ENCODE data around the gene JAKMIP2.
"Not testable (repeated sequence)": the region's sequence is repeated elsewhere in the genome, so short reads cannot be mapped to it uniquely, and the experiment has no call there.

Gene JAKMIP2

DNA sequence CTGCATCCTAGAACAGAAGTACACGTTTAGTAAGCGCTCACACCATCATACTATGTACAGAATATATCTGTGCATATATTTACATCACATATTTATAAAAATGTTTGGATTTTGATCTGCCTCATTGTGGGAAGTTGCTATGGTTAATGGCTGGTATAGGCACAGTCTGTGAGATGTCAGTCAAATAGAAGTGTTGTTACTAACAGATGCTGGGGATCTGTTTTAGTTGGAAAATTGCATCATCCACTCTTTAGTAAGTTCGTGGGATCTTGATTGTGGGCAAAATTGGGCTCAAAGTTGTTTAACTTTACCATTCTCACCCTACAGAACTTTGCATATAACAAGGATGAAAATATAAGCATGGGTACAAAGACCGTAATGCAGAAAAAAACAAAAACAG, 196.3 kb downstream of the JAKMIP2 start:
- no peak for DNase-seq

DNA sequence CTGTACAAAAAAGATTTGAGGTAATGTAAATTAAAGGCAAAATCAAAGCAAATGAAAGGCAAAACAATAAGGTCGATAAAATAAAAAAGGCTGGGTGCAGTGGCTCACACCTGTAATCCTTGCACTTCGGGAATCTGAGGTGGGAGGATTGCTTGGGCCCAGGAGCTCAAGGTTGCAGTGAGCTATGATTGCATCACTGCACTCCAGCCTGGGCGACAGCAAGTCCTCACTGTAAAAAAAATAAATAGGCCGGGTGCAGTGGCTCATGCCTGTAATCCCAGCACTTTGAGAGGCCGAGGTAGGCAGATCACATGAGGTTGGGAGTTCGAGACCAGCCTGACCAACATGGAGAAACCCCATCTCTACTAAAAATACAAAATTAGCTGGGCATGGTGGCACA, 200.3 kb downstream of the JAKMIP2 start:
- DNase-seq: not testable (repeated sequence)

DNA sequence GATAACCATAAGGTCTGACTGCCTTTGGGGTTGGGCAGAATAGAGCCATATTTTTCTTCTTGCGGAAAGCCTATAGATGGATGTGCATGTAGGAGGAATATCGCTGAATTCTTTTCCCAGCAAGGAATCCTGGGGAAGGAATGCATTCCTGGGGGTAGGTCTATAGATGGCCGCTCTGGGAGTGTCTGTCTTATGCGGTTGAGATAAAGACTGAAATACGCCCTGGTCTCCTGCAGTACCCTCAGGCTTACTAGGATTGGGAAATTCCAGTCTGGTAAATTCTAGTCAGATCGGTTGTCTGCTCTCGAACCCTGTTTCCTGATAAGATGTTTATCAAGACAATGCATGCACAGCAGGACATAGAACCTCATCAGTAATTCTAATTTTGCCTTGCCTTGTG, 202.1 kb downstream of the JAKMIP2 start:
- DNase-seq: not testable (repeated sequence)

DNA sequence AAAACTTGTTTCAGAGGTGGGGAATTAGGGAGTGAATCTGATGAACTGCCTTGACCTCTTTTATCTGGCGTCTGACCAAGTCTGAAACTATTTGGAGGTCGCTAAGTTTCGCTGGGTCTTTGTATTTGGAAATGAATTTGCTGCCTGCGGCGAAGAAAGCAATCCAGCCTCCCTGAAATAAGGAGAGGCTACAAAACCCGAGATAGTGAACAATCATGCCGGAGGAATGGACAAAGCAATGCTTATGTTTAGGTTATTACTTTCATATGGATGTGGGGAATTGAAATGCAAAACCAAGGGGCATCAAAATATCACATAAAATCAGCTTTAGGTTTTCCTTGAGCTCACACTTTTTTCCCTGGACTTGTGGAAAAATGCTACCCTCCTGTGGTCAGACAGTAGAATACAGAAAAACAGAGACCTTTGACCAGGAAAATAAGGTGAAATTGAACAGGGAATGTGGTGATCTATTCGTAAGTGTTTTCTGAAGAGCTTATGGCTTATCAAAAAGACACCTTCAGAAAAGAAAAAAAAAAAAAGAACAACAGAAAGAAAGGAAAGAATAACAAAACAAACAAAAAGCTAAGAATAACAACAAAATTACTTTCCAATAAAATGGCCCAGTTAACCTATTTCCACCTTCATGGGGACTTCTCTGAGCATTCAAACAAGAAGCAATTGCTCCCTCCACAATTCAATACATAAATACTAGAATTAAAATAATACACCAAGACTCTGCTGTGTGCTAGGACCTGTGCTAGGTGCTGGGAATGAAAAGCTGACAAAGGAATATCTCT, 204.1 kb downstream of the JAKMIP2 start:
- DNase-seq: peak; percentile 49

DNA sequence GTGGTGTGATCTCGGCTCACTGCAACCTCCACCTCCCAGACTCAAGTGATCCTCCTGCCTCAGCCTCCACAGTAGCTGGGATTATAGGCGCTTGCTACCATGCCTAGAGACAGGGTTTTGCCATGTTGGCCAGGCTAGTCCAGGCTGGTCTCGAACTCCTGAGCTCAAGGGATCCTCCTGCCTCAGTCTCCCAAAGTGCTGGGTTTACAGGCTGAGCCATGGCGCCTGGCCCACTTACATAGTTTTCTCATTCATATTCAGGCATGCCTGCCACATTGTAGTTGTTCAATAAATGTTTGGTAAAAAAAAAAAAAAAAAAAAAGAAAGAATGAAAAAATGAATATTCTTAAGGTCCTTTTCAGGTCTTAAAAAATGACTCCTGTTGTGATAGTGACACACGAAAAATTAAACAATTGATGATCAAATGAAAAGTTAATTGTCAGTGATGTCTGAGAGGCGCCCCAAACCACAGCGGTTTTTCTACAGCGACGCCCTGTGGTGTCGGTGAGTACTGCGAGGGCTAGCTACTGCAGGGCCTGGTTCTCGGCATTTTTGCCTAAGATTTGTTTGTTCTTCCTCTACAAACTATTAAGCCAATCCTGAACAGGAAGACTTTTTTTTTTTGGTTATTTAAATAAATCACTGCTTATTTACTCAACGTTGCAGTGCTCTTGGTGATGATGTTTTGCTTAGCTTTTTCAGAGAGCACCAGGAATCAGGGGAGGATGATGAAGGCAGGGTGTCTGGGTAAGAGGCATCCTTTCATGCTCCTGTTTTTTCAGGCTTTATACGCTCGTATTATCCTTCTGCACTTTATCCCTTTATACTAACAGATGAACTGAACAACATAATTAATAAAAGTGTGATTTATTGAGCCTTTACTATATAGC, 205.6 kb downstream of the JAKMIP2 start:
- peak; percentile 1 for DNase-seq

DNA sequence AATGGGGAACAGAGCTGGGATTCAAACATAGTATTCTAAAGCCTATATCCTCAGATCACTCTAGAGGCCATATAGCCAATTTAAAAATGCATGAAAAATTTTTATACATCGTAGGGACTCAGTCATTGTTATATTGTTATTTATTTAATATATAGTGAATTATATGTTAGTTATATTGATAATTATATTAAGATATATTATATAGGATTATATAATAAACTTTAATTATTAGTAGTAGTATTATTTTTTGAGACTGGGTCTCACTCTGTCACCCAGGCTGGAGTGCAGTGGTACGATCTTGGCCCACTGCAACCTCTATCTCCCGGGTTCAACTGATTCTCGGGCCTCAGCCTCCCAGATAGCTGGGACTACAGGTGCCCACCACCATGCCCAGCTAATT, 206.9 kb downstream of the JAKMIP2 start:
- DNase-seq: no peak

DNA sequence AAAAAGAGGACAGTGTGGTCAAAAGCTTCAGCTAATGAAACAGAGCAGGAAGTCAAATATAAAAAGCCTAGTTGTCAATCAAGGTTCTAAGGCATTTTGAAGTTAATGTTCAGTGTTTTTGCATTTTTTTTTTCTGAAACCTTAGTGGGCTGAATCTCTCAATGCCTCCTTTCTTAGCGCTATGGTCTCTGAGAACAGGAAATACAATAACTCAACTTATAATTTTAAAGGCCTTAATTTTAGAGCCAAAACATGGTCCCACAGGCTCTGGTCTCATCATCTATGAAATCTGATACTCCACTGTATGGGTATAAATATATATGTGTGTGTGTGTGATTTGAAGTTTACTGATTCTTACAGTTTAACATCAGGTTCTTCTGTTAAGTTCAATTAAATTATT, 209.3 kb downstream of the JAKMIP2 start:
- no peak for DNase-seq

DNA sequence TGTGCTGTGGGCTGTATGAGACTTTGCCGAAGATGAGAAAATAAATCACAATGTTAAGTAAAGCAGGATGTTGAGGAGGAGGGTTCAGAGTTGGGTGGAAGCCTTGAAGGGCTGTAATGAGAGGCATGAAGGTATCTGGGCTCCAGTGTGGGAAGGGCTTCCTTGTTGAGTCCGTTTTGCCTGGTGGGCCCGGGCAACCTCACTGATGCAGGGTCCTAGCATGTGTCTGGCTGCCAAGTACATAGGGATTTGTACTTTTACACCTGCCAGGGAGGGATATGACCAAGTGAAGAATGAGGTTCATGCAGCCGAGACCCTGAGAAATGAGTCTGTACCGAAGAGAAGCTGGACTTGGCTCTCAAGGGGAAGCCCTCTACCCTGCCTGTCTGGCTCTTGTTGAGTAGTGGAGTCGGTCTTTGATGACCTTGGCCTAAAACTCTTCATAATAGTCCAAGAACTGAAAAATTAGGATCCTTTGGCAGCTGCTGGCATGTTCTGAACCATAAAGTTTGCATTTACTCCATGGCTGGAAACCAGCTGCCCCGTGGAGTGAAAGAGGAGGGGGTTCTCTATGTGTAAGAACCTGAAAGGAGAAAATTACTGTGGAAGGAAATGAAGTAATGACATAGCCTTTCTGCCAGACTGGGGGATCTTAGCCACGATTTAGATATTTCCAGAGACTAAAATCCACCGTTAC, 213.7 kb downstream of the JAKMIP2 start:
- DNase-seq: no peak

DNA sequence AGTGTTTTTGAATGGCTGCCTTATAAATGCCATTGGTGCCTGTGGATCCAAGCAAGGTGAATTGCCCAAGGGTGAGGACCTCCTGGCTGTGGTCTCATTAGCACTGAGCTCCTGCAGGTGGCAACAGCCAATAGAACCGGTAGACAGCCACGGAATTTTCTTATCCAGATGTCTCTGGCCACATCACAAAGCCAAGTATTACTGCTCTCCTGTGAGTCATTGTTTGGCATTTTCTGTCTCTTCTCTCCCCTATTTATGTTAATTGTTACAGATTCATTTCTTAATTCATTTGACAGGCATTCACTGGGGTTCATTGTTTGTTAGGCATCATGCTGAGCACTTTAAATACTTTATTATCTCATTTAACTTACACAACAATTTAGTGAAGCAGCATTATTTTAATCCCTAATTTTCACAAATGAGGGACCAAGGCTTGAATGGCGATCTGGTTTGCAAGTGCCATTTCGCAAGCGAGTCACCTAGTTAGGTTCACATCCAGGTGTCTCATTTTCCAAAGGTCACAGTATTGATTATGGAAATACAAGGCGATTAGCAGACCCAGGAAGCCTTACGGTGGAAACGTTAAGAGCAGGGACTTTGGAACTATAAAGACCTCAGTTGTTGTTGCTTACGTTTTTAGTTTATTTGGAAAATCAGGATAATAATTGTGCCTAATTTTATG, 214.5 kb downstream of the JAKMIP2 start:
- DNase-seq: peak; percentile 8

DNA sequence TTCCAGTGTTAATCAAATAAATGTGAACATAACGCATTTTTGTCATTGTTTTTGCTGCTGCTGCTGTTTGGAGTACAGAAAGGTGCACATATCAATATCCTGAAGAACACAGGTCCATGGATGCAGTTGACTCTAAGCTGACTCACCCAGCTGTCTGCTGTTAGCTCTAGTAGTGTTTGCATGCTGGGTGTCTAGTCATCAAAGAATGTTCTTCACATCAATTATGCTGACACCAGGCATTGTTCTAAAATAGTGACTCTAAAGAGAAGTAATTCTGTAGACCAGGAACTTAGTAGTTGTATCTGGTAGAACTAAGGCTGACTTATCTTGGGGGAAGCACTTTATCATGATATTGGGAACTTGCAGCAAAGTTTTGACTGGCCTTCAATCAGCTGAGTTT, 217.0 kb downstream of the JAKMIP2 start:
- no peak for DNase-seq

DNA sequence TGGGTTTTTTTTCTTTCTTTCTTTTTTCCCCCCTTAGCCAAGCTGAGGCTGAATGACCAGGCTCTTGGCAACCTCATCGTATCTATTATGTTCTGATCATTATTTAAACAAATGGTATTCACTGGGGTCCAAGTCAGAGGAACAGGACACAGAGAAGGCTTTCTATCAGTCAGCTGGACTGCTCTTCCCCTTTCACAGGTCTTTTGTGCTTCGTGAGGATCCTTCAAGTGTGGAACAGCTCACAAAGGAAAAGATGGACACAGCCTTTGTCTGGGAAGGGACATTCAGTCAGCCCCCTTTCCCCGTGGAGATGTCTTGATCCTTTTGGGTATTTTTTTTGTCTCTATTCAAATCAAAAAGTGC, 218.4 kb downstream of the JAKMIP2 start:
- DNase-seq: no peak

DNA sequence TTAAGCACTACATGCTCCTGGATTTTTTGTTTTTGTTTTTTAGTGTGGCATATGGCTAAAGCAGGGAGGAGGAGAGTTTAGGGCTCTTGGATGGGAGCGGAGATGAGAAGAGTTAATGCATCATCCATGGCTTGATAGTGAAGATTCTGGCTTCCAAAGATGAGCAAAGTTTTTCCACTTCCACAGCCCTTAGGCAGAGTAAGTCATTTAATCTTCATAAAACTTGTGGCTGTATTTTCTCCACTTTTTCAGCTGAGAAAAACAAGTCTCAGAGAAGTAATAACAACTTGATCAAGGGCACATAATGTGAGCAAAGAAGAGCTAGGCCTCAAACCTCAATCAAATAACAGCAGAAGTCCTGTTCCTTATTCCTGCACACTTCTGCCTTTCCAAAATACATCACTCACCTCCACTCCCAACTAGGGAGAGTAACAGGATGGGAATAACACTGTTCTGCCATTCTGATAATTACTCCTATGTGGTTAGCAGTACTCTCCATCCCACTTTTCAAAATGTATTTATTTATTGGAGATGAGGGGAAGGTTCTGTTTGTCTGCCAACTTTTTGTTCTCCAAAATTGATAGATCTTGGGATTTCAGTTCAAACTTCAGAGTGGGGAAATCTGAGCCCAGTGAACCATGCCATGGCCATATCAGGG, 218.9 kb downstream of the JAKMIP2 start:
- DNase-seq: no peak

DNA sequence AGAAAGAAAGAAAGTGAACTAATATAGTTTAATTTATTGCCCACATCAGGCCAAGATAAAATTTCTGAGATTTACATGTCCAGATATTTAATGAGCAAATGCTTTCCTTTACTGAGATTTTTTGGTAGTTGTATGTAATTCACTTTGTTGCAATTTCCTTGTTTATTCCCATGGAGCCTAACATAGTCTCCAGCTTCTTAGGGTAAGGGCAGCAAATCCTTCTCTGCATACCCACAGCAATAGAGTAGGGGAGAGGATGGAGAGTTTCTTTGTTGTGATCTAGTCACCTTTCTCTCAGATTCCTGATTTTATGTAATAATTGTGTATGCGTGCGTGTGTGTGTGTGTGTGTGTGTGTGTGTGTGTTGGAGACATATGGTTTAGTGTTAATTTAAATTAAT, 221.1 kb downstream of the JAKMIP2 start:
- DNase-seq: no peak

DNA sequence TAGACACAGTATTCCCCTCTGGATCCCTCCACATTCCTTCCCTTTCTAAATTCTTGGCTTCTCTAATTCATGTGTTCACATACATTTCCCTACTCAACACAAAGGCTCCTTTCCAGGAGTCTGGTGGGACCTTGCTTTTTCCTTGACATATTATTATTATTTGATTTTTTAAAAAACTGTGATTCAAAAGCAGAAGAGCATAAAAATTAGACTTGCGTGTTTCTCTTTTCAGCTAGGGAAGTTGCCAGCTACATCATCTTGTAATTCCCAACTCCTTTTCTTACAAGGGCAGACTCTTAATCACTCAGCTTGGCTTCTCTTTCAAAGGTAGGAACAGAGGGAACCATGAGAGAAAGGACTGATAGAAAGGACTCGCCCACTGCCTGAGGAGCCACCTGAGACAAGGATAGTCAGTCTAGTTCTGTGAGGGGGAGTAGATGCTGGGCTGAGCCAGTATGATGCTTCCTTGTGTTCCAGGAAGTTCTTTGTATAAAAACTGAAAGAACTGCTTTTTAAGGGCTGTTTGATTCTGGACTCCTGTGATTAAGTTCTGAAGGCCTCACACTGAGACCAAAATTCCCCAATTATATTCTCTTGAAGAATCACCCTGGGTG, 221.7 kb downstream of the JAKMIP2 start:
- DNase-seq: no peak

DNA sequence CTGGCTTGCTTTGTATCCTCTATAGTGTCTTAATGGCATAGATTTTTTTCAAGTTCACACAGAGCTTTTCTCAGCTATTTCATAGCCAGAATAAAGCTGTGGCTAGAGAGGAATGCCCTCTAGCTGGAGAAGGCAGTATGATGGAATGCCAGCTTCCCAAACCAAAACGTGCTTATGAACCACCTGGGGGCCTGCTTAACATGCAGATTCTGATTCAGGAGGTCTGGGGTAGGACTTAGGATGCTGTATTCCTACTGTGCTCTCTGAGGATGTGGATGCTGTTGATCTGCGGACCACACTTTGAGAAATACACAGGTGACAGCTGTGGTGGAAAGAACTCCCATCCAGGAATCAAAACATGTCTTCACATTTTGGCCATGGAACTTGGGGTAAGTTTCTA, 222.8 kb downstream of the JAKMIP2 start:
- DNase-seq: no peak

DNA sequence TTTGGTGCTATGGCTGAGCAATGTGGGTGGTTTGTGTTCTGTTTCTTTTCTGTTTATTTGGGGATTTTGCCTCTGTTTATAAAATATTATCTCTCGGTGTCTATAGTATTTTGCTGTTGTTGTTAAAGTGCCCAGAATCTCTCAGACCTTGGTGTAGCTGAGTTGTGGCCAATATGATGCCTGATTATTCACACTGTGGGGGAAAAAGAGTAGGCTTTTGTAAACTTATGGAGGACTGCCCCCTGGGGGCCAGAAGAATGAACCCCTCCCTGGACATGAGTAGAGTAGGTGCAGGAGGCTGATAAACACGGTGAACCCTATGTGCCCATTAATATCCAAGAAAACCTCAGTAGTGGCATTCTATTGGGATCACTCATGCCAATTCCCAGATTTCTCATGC, 223.7 kb downstream of the JAKMIP2 start:
- peak; percentile 86 for DNase-seq

DNA sequence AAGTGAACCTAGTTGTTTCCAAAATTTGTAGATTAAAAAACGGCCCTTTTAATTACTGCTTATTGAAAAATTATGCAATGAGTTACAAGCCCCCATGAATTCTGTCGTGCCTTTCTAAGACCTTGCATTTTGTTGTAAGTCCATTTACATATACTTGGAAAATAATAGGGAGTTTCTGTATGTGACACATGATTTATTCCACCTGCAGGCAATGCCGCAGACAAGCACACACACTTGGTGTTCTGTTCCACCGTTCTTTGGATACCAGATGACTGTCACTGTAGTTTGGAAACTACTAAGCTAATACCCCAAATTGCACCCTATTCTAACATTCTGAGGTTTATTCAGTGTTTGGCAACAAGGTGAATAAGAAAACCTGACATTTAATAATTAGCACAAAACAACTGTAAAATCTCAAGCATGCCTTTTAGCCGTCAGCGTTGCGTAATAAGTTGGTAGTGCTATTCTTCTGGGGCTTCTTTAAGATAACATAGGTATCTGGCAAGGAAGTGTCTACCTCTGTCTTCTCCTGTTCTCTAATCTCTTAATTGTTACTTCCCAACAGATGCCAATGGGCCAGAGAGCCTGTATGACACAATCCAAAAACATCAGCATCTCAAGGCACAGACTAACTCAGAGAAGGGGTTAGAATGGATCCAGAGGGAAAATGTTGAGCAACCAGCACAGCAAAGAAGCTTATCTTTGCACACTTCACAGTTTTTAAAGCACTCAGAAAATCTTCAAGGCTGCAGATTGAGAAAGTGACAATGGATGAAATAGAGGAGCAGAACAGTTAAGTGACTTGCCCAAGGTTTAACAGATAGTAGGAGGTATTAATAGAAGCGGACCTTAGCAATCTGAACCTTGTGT, 224.4 kb downstream of the JAKMIP2 start:
- DNase-seq: peak; percentile 59

DNA sequence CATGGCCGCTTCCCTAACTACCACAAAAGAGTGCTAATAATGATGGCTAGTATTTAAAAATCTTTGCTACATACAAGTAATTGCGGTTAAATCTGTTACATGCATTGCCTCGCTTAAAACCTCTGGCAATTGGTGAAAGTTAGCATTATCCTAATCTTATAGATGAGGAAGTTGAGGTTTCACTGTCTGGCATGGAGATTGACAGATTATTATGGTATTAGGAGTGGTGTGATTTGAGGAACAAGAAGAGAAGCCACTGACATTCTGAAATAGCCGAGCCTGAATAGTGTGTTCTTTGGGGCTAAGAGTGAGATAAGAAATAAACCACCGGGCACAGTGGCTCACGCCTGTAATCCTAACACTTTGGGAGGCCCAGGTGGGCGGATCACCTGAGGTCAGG, 227.4 kb downstream of the JAKMIP2 start:
- DNase-seq: no peak

DNA sequence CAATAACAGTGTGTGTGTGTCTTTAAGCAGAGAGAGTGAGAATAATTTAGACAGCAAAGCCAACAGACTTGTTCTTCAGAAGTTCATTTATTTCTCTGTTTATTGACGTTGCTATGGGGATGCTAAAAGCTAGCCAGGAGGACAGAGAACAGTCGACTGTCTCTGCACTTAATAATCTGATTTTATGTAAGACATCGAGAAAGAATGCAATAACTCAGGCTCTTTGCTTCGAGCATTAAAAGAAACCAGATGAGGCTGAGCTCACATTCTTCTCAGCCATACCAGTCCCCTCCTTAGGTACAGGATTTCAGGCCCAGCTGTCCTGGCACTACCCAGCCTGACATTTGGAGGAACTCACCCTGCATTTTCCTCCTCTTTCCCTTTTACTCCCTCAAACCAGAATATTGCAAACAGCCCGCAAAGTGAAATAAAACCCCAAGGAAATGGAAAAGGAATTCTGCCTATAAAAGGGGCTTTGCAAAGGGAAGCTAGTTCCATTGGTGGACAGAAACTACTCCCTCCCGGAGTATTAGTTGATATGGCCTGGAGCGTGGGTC, 228.2 kb downstream of the JAKMIP2 start:
- DNase-seq: peak; percentile 63

DNA sequence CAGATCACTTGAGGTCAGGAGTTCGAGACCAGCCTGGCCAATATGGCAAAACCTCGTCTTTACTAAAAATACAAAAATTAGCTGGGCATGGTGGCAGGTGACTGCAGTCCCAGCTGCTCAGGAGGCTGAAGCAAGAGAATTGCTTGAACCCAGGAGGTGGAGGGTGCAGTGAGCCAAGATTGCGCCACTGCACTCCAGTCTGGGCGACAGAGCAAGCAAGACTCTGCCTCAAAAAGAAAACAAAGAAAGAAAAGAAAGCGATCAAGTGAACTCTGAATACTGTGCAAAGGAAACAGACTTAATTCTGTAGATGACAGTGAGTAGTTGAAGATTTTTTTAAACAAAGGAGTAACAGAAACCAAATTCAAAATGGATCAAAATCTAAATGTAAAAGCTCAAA, 228.7 kb downstream of the JAKMIP2 start:
- DNase-seq: not testable (repeated sequence)

DNA sequence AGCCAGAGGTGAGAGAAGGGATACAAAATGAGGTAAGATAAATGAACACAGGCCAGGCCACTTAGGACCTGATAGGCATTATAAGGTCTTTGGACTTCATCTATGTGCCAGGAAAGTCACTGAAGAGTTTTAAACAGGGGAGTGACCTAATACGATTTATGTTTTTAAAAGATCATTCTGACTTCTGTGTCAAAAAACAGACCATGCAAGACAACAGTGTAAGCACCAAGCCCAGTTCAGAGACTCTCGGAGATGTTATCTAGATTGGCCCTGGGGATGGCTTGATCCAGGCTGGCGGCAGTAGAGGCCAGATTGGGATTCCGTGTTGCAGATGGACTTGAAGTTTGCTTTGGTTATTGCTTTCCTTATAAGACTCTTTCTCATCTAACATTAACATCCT, 229.6 kb downstream of the JAKMIP2 start:
- no peak for DNase-seq
